ENCODE measurements around the gene OR1B1.

DNA sequence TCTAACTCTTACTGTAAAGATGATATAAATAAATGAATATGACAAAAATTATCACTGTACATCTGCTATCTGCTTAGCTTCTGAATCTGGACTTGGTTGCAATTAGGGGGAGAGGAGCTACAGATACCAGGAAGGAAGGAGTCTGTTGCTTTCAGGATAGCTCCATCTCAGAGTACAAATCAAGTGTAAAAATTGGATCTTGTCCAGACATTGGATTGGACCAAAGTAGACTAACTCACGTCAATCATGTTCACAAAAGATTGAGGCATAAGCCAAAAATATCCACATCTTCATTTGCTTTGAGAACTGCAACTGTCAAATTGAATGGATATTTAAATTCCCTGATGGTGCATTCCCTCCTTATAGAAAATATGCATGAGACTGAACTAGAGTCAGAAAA is 51.7 kb downstream of the OR1B1 start:
- no peak for TF ChIP-seq CTCF (optimal IDR thresholded peaks at IDR 0.05 in 1 of 3, IDR thresholded peaks at IDR 0.05 in 1 of 3, conservative IDR thresholded peaks at IDR 0.05 in 1 of 3; ENCODE audit: extremely low read depth in 1 of 3, insufficient read depth in 2 of 3, low read length in 3 of 3)
- no peak for TF ChIP-seq EZH2 (IDR thresholded peaks at IDR 0.05; ENCODE audit: low read length)

All from keratinocyte (primary cell).